ENCODE measurements around the gene RASAL2.

- TF ChIP-seq RAD21 (IDR thresholded peaks at IDR 0.05; ENCODE audit: low read length) (no peak), CEBPB (IDR thresholded peaks at IDR 0.05; ENCODE audit: low read depth, low read length) (peak; percentile 69), SMC3 (IDR thresholded peaks at IDR 0.05; ENCODE audit: low read depth, low read length) (no peak), MAZ (IDR thresholded peaks at IDR 0.05; ENCODE audit: borderline replicate concordance, low read depth, low read length) (no peak), POLR2A (IDR thresholded peaks at IDR 0.05; ENCODE audit: low read depth, low read length) (no peak), RFX5 (IDR thresholded peaks at IDR 0.05; ENCODE audit: low read depth, low read length) (no peak), ELK1 (IDR thresholded peaks at IDR 0.05; ENCODE audit: borderline replicate concordance, low read depth, low read length) (no peak), BHLHE40 (IDR thresholded peaks at IDR 0.05; ENCODE audit: low read depth, low read length) (no peak)
- TF ChIP-seq, protein P1, sequence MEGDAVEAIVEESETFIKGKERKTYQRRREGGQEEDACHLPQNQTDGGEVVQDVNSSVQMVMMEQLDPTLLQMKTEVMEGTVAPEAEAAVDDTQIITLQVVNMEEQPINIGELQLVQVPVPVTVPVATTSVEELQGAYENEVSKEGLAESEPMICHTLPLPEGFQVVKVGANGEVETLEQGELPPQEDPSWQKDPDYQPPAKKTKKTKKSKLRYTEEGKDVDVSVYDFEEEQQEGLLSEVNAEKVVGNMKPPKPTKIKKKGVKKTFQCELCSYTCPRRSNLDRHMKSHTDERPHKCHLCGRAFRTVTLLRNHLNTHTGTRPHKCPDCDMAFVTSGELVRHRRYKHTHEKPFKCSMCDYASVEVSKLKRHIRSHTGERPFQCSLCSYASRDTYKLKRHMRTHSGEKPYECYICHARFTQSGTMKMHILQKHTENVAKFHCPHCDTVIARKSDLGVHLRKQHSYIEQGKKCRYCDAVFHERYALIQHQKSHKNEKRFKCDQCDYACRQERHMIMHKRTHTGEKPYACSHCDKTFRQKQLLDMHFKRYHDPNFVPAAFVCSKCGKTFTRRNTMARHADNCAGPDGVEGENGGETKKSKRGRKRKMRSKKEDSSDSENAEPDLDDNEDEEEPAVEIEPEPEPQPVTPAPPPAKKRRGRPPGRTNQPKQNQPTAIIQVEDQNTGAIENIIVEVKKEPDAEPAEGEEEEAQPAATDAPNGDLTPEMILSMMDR (conservative IDR thresholded peaks at IDR 0.05; ENCODE audit: low read depth, low read length) = no peak
Measured at GRCh38 chr1:178126261-178126660, 32.4 kb downstream of the RASAL2 start.
